HepG2 (cell line): ENCODE results near the gene DOCK1. TPM values are rescaled to one million over a fixed set of nuclear protein-coding genes. Genes with fewer than 3 reads are reported as not detected.

Source experiments
- ATAC-seq: fragments of 200-7000 bp; cut with Tn5 transposase; 3 replicates; pipeline ENCODE4 v1.9.1; 2020; ENCODE audit warnings: mild to moderate bottlenecking, moderate library complexity
- BruUV-seq: library from RNA; stranded (reverse); fragments of 400-500 nt; replicated peaks from 2 replicates; lab custom pipeline; 2021; lab: Mats Ljungman, UMichigan
- CTCF ChIA-PET: fragments of 300-600 bp; formaldehyde crosslinking; extraction: SDS; loops from one replicate; lab custom pipeline; 2021; ENCODE audit warnings: low total read pairs, inconsistent platforms, low intra/inter-chr PET ratio; lab: Yijun Ruan, JAX
- POLR2A ChIA-PET: fragments of 350-600 bp; sonication (Branson Sonifier 250); formaldehyde crosslinking; loops from one replicate; lab custom pipeline; 2020; ENCODE audit warnings: antibody characterized with exemption, inconsistent platforms; lab: Yijun Ruan, JAX
- DNase-seq: peaks from one replicate; pipeline ENCODE4 v3.0.0-alpha.2; 2015; ENCODE audit warnings: low spot score
- FAIRE-seq: peaks from 3 replicates; lab custom pipeline; 2011; peaks lifted over from hg19 to GRCh38; lab: Jason Lieb, UNC
- H2AFZ ChIP-seq: one replicate; pipeline ENCODE4 v1.6.1; 2011; ENCODE audit warnings: low read length, inconsistent platforms
- H3K27ac ChIP-seq: fragments of 300-600 bp; 3 replicates; pipeline ENCODE4 v1.8.0; 2011; ENCODE audit warnings: mixed run types, mild to moderate bottlenecking, mixed read lengths, low read length, inconsistent platforms; ENCODE audit not compliant: insufficient read depth; ENCODE audit errors: extremely low read length
- H3K27me3 ChIP-seq, 2 experiments: fragments of 200-600 bp in 1 of 2; 2 replicates in 1 of 2; 3 replicates in 1 of 2; pipeline versions ENCODE4 v1.6.0 to v1.8.0; 2011; ENCODE audit warnings: low read length in 2 of 2, mild to moderate bottlenecking in 2 of 2, moderate library complexity in 2 of 2, inconsistent platforms in 1 of 2; ENCODE audit not compliant: insufficient read depth in 2 of 2, control insufficient read depth in 1 of 2
- H3K36me3 ChIP-seq, 2 experiments: fragments of 200-600 bp in 1 of 2; replicated peaks in 1 of 2; 2 replicates in 1 of 2; 3 replicates in 1 of 2; pipeline versions ENCODE4 v1.5.1 to v1.8.0; 2011; ENCODE audit warnings: low read length in 2 of 2, inconsistent platforms in 1 of 2; ENCODE audit not compliant: insufficient read depth in 2 of 2, control insufficient read depth in 1 of 2
- H3K4me1 ChIP-seq: 2 replicates; pipeline ENCODE4 v1.5.1; 2012; ENCODE audit warnings: low read length, inconsistent platforms; ENCODE audit not compliant: insufficient read depth
- H3K4me2 ChIP-seq: 2 replicates; pipeline ENCODE4 v1.6.0; 2011; ENCODE audit warnings: low read depth, low read length, inconsistent platforms
- H3K4me3 ChIP-seq, 3 experiments: fragments of 200-600 bp in 1 of 3; sonication (generic), shearing (Covaris generic) in 1 of 3; replicated peaks in 1 of 3; 2 replicates each; pipeline ENCODE4 v1.5.1; 2011 to 2016; ENCODE audit warnings: low read length in 3 of 3, inconsistent platforms in 2 of 3, low read depth in 2 of 3, mild to moderate bottlenecking in 2 of 3, control low read depth in 1 of 3, mixed read lengths in 1 of 3; ENCODE audit not compliant: insufficient read depth in 1 of 3
- H3K79me2 ChIP-seq: one replicate; pipeline ENCODE4 v1.6.1; 2011; ENCODE audit warnings: low read length, inconsistent platforms; ENCODE audit not compliant: insufficient read depth
- H3K9ac ChIP-seq: 2 replicates; pipeline ENCODE4 v1.6.0; 2011; ENCODE audit warnings: mild to moderate bottlenecking, low read depth, low read length, inconsistent platforms; ENCODE audit not compliant: insufficient read depth
- H3K9me3 ChIP-seq: 2 replicates; pipeline ENCODE4 v1.5.1; 2012; ENCODE audit warnings: mild to moderate bottlenecking, low read length
- H4K20me1 ChIP-seq: 2 replicates; pipeline ENCODE4 v1.6.0; 2011; ENCODE audit warnings: inconsistent platforms, mild to moderate bottlenecking, low read length, moderate library complexity; ENCODE audit not compliant: insufficient read depth
- ZFP41 ChIP-seq: sonication (generic); formaldehyde crosslinking; IDR thresholded peaks from 2 replicates; pipeline ENCODE4 v1.4.0; 2020; ENCODE audit warnings: mild to moderate bottlenecking, missing genetic modification reagents, borderline replicate concordance
- ZNF687 ChIP-seq: sonication (generic); formaldehyde crosslinking; IDR thresholded peaks from 2 replicates; pipeline ENCODE4 v1.5.1; 2020; ENCODE audit warnings: mild to moderate bottlenecking, missing genetic modification reagents, moderate library complexity
- ZNF781 ChIP-seq: sonication (generic); formaldehyde crosslinking; IDR thresholded peaks from 2 replicates; pipeline ENCODE4 v1.5.1; 2020; ENCODE audit warnings: borderline replicate concordance, mild to moderate bottlenecking, missing genetic modification reagents; ENCODE audit errors: not compliant biosample characterization
- ZNF788 ChIP-seq: sonication (generic); formaldehyde crosslinking; IDR thresholded peaks from 2 replicates; pipeline ENCODE4 v1.5.0; 2020; ENCODE audit warnings: mild to moderate bottlenecking, missing genetic modification reagents, borderline replicate concordance
- ZSCAN29 ChIP-seq: sonication (generic); formaldehyde crosslinking; conservative IDR thresholded peaks from 2 replicates; pipeline ENCODE4 v1.4.0; 2020; ENCODE audit warnings: mild to moderate bottlenecking, missing genetic modification reagents
- WGBS: methylation state at CpG from one replicate; pipeline ENCODE4 v1.1.6; 2017; ENCODE audit warnings: low lambda C conversion rate; 5-methylcytosine and 5-hydroxymethylcytosine counted together
- in situ Hi-C: cut with HindIII; loops from 2 replicates; pipeline ENCODE4 v1.10.0; 2017; ENCODE audit warnings: low pct_unique_long_range_greater_than_20kb; ENCODE audit not compliant: extremely low pct_ligation_motif_present
- intact Hi-C: fragments of 100-400 bp; cut with micrococcal nuclease; formaldehyde crosslinking; loops from one replicate; pipeline ENCODE4 v1.10.0; 2022; ENCODE audit not compliant: unreplicated experiment
- polyA plus RNA-seq, 8 experiments: library from polyadenylated mRNA; depleted of rRNA in 3 of 8; stranded (reverse) in 7 of 8; unstranded in 1 of 8; fragments of >200 nt; fragmentation: Illumina TruSeq in 4 of 8; extraction: Trizol in 4 of 8; gene quantifications; 2 replicates each; pipeline versions ENCODE4 v1.2.1 to v1.2.3, GENCODE V29; 2011 to 2016; ENCODE audit warnings: low read depth in 4 of 8, missing spikeins in 1 of 8, mixed read lengths in 1 of 8; ENCODE audit not compliant: insufficient read depth in 1 of 8
- total RNA-seq, 5 experiments: library from RNA; depleted of rRNA; stranded (reverse); fragments of >200 nt; fragmentation: Illumina TruSeq; extraction: Trizol; gene quantifications; 2 replicates each; pipeline ENCODE4 v1.2.3, GENCODE V29; 2016; ENCODE audit warnings: low read depth in 1 of 5

The DOCK1 gene
- total and polyA plus RNA-seq, 2 of the 13 experiments (the other 11 are each of a cell fraction or from before 2014, with no cell fraction given) = 8.3 to 25.5 TPM

DNA sequence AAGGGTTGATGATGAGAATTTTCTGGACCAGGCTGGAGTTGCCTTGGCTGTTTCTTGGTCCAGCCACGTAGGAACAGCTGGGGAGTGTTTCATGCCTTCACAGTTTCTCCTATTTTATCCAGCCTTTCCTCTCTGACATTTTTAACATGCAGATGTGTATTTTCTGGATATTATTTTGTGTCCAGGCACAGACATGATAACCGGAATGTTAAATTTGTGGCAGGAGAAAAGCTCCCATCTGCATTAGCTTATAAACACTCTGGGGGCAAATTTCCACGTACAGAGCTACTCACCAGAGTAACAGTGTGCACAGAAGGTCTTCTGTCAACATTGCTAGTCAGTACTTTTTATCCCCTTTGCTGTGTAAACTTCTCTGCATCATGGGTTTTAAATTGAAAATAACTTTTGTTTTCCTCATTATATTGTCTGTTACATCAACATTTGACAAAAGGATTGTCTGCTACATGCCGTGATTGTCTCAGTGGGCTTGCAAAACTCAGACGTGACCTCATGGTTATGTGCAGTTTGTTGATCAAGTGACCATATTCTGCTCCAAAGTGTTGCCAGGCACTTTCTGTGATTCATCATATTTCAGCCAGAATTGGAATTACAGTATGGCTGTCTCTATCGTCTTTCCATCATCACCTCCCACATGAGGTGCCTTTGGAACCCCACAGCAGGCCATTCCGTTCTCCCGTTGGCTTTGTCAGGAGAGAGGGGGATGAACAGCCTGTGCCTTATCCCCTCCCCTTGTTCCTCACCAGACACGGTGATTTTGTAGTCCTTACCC, 249.8 kb downstream of the DOCK1 start:
- H3K4me2 ChIP-seq = no peak overlapping the region
- H3K9me3 ChIP-seq = no peaks in the 10 kb centered on the region
- no peaks in the 10 kb centered on the region for H3K79me2 ChIP-seq
- H3K9ac ChIP-seq = no peak overlapping the region
- intact Hi-C loops = no loop called here
- H3K4me1 ChIP-seq = 0 out of 2 replicates have a peak, but pooled peaks cover 5% of the 10 kb centered on the region
- in situ Hi-C loops = no loop called here
- H3K36me3 ChIP-seq = no peaks in the 10 kb centered on the region
- no peak overlapping the region for H3K27ac ChIP-seq
- no peak overlapping the region for H2AFZ ChIP-seq
- FAIRE-seq = no peak
- no peaks in the 10 kb centered on the region for H4K20me1 ChIP-seq
- H3K27me3 ChIP-seq = no peaks in the 10 kb centered on the region
- no peak for DNase-seq
- ChIA-PET POLR2A (no interaction called here), CTCF (no interaction called here)
- ATAC-seq = no peak
- WGBS = 95% methylated on average over 9 of the region's 9 CpGs
- H3K4me3 ChIP-seq = no peak overlapping the region
- no peak for TF ChIP-seq ZNF687 (CRISPR knock-in tag)
- TF ChIP-seq ZNF781 (CRISPR knock-in tag) = no peak
- TF ChIP-seq ZFP41 (CRISPR knock-in tag) = no peak
- TF ChIP-seq ZSCAN29 (CRISPR knock-in tag) = no peak
- no peak for TF ChIP-seq ZNF788 (CRISPR knock-in tag)
- no TSS peak for BruUV-seq
